ENCODE results near the gene TMIGD1.

- TF ChIP-seq CTCF (optimal IDR thresholded peaks at IDR 0.05 in 1 of 3, IDR thresholded peaks at IDR 0.05 in 1 of 3, conservative IDR thresholded peaks at IDR 0.05 in 1 of 3; ENCODE audit: extremely low read depth in 1 of 3, insufficient read depth in 2 of 3, low read length in 3 of 3) (no peak), EZH2 (IDR thresholded peaks at IDR 0.05; ENCODE audit: low read length) (no peak)
Measured at GRCh38 chr17:30375661-30376060, 41.8 kb upstream of the TMIGD1 start.

All from keratinocyte (primary cell).